Measurements from ENCODE around the gene PCARE. TPM values are rescaled to one million over a fixed set of nuclear protein-coding genes. Genes with fewer than 3 reads are reported as not detected.

The PCARE gene
- total and polyA plus RNA-seq, 2 experiments from 2014 or later, result not detected

- H3K27ac Mint-ChIP-seq, result no peak overlapping the region
- peaks cover 6% of the 10 kb centered on the region; the same call in 2 of the 3 replicates for H3K36me3 Mint-ChIP-seq (ENCODE audit: low read depth)
- peaks cover 3% of the 10 kb centered on the region; the same call in 1 of the 3 replicates for H3K4me1 Mint-ChIP-seq
- H3K9me3 Mint-ChIP-seq, result peaks cover 25% of the 10 kb centered on the region
- no peak overlapping the region for H3K4me3 Mint-ChIP-seq
- DNase-seq (ENCODE audit: low spot score) (no peak), ATAC-seq (no peak)
- H3K4me3 ChIP-seq, result no peak overlapping the region
- H3K4me1 ChIP-seq (ENCODE audit: insufficient read depth), result no peaks in the 10 kb centered on the region
- no peaks in the 10 kb centered on the region for H3K79me2 ChIP-seq (replicated peaks; ENCODE audit: insufficient read depth)
- no peak for TF ChIP-seq CREB1 (CRISPR knock-in tag; IDR thresholded peaks at IDR 0.05; ENCODE audit: low read depth)
- H3K27ac ChIP-seq (ENCODE audit: low read depth), result no peak overlapping the region
- no peaks in the 10 kb centered on the region for H3K27me3 ChIP-seq (ENCODE audit: insufficient read depth)
- no peaks in the 10 kb centered on the region for H3K27me3 Mint-ChIP-seq (ENCODE audit: insufficient read depth, low read depth, poor library complexity)
- no peaks in the 10 kb centered on the region for H4K20me1 ChIP-seq (replicated peaks; ENCODE audit: insufficient read depth)
- no peak overlapping the region for H2AFZ ChIP-seq
- H3K4me2 ChIP-seq, result no peak overlapping the region
- no peaks in the 10 kb centered on the region for H3F3A ChIP-seq (replicated peaks; ENCODE audit: low read depth)
- no peaks in the 10 kb centered on the region for H3K36me3 ChIP-seq (ENCODE audit: insufficient read depth)
- H3K9me2 ChIP-seq (ENCODE audit: insufficient read depth), result no peaks in the 10 kb centered on the region
These were observed 5.6 kb upstream of the PCARE start for GRCh38 chr2:29079887-29080286.

GRCh38 chr2:29075894-29076705, 1.8 kb upstream of the PCARE start:
- Mint-ChIP-seq H3K4me3 (no peak overlapping the region), H3K36me3 (ENCODE audit: low read depth) (peaks cover 4% of the 10 kb centered on the region; the same call in 2 of the 3 replicates), H3K27me3 (ENCODE audit: insufficient read depth, low read depth, poor library complexity) (peaks cover 3% of the 10 kb centered on the region), H3K9me3 (peaks cover 22% of the 10 kb centered on the region), H3K4me1 (peaks cover 3% of the 10 kb centered on the region; the same call in 1 of the 3 replicates), H3K27ac (no peak overlapping the region)
- Histone ChIP-seq H3K9me2 (ENCODE audit: insufficient read depth) (no peaks in the 10 kb centered on the region), H3K79me2 (replicated peaks; ENCODE audit: insufficient read depth) (no peaks in the 10 kb centered on the region), H2AFZ (no peak overlapping the region; the same call in 1 of the 2 replicates), H3K4me2 (no peak overlapping the region), H3F3A (replicated peaks; ENCODE audit: low read depth) (no peaks in the 10 kb centered on the region), H3K27me3 (ENCODE audit: insufficient read depth) (no peaks in the 10 kb centered on the region), H4K20me1 (replicated peaks; ENCODE audit: insufficient read depth) (no peaks in the 10 kb centered on the region), H3K36me3 (ENCODE audit: insufficient read depth) (no peaks in the 10 kb centered on the region), H3K4me1 (ENCODE audit: insufficient read depth) (no peaks in the 10 kb centered on the region), H3K4me3 (no peak overlapping the region), H3K27ac (ENCODE audit: low read depth) (no peak overlapping the region)
- DNase-seq (ENCODE audit: low spot score), result no peak
- ATAC-seq, result peak; percentile 41
- TF ChIP-seq EZH2 (IDR thresholded peaks at IDR 0.05; ENCODE audit: low read depth, unreplicated experiment), result no peak
- no peak for TF ChIP-seq ETS1 (IDR thresholded peaks at IDR 0.05)

GRCh38 chr2:29073933-29074332, 390 bp downstream of the PCARE start:
- no peaks in the 10 kb centered on the region for H3F3A ChIP-seq (replicated peaks; ENCODE audit: low read depth)
- no peak overlapping the region for H3K27ac ChIP-seq (ENCODE audit: low read depth)
- no peak overlapping the region for H3K4me3 ChIP-seq
- no peaks in the 10 kb centered on the region for H3K36me3 Mint-ChIP-seq (ENCODE audit: low read depth)
- H3K27me3 ChIP-seq (ENCODE audit: insufficient read depth), result no peaks in the 10 kb centered on the region
- H3K36me3 ChIP-seq (ENCODE audit: insufficient read depth), result no peaks in the 10 kb centered on the region
- no peak overlapping the region for H3K27ac Mint-ChIP-seq
- H3K79me2 ChIP-seq (replicated peaks; ENCODE audit: insufficient read depth), result no peaks in the 10 kb centered on the region
- DNase-seq (ENCODE audit: low spot score), result no peak
- no peak overlapping the region for H3K4me3 Mint-ChIP-seq
- no peak overlapping the region for H2AFZ ChIP-seq
- no peaks in the 10 kb centered on the region for H3K4me1 ChIP-seq (ENCODE audit: insufficient read depth)
- H3K4me1 Mint-ChIP-seq, result peaks cover 3% of the 10 kb centered on the region; the same call in 1 of the 3 replicates
- H3K4me2 ChIP-seq, result no peak overlapping the region
- ATAC-seq, result no peak
- no peaks in the 10 kb centered on the region for H4K20me1 ChIP-seq (replicated peaks; ENCODE audit: insufficient read depth)
- peaks cover 5% of the 10 kb centered on the region for H3K27me3 Mint-ChIP-seq (ENCODE audit: insufficient read depth, low read depth, poor library complexity)
- peaks cover under 1% of the 10 kb centered on the region; the same call in 1 of the 3 replicates for H3K9me3 Mint-ChIP-seq
- H3K9me2 ChIP-seq (ENCODE audit: insufficient read depth), result no peaks in the 10 kb centered on the region
- TF ChIP-seq EZH2 (IDR thresholded peaks at IDR 0.05; ENCODE audit: low read depth, unreplicated experiment), result no peak
- TF ChIP-seq CTCF (conservative IDR thresholded peaks at IDR 0.05; ENCODE audit: low read depth in 2 of 2), result no peak
- no peak for TF ChIP-seq JUNB (IDR thresholded peaks at IDR 0.05; ENCODE audit: unreplicated experiment)
- no peak for TF ChIP-seq ZNF114 (CRISPR knock-in tag; IDR thresholded peaks at IDR 0.05)
- TF ChIP-seq ETS1 (IDR thresholded peaks at IDR 0.05), result no peak
- no peak for TF ChIP-seq EZH2phosphoT487 (IDR thresholded peaks at IDR 0.05; ENCODE audit: unreplicated experiment)
- no peak for TF ChIP-seq REST (IDR thresholded peaks at IDR 0.05; ENCODE audit: unreplicated experiment)
- no peak for TF ChIP-seq ZNF331 (CRISPR knock-in tag; IDR thresholded peaks at IDR 0.05; ENCODE audit: low read depth)
- no peak for TF ChIP-seq STAT1 (IDR thresholded peaks at IDR 0.05; ENCODE audit: unreplicated experiment)
- TF ChIP-seq POLR2AphosphoS5 (IDR thresholded peaks at IDR 0.05; ENCODE audit: low read depth), result no peak
